NCI-H2029 (cell line): Measurements from ENCODE around the gene CACNA2D3.

ENCODE experiments used
- DNase-seq: peaks from one replicate; lab custom pipeline; 2025; lab: John Stamatoyannopoulos, UW

CACNA2D3 gene

DNA sequence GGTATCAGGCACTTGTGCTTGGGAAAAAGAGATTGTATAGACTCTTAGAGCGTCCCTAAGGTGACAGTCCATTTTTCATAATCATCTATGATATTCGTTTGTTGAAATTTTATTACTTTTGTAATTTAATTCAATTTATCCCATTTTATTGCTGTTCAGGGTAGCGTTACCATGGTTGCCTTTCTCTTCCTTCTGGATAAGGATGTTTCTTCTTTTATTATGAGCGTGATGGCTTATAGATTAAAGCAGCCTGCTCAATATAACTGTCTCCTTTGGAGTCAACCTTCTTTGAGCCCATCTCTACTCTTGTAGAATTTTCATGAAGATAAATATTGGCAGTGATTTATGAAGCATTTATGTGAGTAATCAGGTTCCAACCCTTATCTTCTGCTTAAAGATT, 623.5 kb downstream of the CACNA2D3 start:
- DNase-seq, result no peak

DNA sequence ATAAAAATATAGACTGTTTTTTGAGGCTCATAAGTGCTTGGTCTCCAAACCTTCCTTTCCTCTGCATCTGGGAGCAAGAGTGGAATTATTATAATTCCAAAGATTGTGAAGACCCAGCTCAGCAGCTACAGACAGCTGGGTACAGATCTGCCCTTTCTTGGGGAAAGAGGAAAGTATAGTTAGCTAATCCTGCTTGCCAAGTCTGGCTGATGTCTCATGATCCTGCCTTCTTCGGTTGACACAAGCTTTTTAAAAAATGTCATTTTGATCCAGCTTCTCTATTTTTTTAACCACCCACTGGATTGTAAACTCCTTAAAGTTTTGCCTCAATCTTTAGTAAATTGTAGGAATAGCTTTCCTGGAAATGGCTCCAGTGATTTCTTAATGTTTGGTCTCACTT, 624.4 kb downstream of the CACNA2D3 start:
- DNase-seq, result no peak

DNA sequence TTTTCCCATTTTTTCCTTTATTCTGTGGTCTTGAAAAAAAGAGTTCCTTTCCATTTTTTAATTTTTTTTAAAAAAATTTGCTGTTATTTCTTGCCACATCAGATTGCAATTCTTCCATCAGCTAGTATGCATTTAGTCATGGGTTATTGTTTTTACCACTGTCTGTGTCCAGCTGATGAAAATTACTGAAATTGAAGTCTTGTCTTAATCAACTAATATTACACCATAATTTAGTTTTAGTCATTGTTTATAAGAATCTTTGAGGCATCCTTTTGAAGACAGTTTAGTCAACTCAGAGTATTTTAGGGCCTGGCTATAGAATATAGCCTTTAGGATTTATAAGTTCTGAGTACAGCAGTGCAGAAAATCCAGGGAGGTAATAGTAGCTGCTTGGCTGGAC, 633.4 kb downstream of the CACNA2D3 start:
- no peak for DNase-seq

DNA sequence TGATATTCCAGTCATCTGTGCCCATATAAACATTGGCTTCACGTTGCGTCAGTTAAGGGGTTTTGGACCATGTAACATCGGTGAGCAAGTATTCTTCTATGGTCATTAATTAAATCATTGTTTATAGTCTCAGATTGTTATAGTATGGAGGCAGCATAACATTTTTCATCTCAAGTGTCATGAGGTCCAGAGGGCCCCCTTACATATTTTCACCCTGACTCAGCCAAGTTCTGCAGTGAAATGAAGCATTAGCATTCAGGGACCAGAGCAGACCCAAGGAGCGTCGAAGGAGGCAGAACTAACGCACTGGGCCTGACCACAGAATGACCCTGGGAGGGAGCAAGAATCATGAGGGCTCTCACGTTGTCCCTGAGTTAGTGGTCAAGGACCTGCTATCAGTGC, 634.0 kb downstream of the CACNA2D3 start:
- no peak for DNase-seq

DNA sequence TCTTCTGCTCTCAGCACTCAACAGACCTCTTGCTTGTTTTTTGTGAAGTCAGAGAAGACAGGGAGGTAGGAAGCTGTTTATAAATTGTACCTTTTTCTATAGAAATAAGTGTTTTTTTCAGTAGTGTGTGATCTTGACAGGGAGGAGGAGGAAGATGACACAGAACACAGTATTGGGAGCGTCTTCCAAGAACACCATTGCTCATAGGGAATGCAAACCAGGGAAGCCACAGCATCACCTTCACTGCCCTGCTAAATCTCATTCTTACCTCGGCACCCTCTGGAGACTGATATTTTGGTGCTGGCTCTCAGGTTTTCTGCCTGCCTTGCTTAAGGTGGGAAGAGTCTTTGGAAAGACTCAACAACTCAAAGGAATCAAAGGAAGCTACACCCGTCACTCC, 636.1 kb downstream of the CACNA2D3 start:
- DNase-seq, result no peak

DNA sequence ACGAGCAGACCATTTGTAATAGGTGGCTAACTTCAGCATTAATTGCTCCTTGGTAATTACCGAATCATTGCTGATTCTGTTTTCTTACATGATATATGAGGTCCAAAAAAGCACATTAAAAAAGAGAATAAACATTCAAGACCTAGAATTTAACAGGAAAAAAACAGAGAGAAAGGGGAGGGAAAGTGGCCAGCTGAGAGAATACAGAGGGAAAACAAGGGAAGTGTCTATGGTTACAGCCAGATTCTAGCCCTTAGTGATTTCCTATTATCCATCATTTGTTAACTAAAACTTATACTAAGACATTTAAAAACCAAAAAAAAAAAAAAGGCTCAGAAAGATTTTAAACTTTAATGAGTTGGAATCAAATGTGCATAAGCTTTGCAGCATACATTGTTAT, 636.8 kb downstream of the CACNA2D3 start:
- DNase-seq, result no peak

DNA sequence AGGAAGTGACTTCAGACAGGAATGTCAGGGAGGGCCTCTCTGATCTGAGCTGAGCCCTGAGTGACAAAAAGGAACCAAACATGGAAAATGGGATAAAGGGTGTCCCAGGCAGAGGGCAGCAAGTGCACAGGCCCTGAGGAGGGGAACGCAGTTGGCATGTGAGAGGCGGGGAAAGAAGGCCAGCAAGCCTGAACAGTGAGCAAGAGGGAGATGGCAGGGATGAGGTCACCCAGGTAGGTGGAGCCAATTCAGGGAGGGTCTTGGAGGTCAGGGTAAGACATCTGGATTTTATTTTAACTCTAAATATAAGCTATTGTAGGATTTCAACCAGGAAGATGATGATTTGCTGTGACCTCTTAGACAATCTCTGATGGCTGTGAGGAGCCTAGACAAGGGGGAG, 637.8 kb downstream of the CACNA2D3 start:
- DNase-seq, result no peak

DNA sequence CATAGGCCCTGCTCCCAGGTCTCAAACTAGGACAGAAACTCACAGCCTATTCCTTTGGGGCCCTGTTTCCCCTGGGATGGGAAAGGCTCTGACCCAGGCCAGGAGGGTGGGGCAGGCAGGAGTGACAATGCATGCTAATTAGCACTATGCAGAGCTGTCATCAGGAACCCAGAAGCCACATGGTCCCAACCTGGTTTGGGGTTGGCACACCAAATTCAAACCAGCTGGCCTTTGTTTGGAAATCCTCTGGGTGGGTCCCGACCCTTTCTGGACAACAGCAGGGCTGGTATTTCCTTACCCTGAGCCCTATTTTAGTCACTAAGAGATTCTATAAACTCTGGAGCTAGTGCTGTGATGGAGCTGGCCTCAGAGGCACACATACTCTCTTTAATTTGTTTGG, 639.3 kb downstream of the CACNA2D3 start:
- DNase-seq, result no peak

DNA sequence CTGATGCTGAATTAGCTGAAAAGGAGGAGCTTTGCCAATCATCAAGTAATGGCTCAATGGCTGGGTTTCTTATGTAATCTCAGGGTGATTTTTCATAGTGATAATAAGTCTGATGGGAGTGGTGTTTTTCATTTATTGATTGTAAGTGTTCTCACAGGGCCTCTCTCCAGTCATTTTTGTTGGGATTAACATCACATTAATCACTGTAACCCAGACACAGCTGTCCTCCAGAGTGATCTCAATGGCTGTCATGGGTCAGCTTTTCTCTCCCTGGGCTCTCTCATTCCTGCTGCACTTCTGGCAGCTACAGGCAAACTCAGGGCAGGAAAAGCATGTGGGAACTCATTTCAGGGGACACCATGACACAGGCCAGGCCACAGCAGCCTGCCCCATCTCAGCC, 642.6 kb downstream of the CACNA2D3 start:
- DNase-seq, result no peak

DNA sequence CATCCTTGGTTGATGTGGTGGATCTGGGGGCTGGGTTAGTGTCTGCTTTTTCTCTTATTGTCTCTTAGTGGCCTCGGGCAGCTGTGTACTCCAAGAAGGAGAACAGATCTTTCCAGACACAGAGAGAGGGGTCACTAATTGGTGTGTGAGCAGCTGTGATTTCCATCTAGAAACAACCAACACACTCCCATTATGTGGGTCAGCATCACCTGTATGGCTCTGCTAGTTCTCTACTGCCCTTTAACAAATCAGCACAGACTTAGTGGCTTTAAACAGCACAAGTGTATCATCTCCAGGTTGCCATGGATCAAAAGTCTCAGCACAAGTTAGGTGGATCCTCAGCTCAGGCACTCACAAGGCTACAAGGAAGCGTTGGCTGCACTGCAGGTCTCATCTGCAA, 648.7 kb downstream of the CACNA2D3 start:
- DNase-seq, result no peak

DNA sequence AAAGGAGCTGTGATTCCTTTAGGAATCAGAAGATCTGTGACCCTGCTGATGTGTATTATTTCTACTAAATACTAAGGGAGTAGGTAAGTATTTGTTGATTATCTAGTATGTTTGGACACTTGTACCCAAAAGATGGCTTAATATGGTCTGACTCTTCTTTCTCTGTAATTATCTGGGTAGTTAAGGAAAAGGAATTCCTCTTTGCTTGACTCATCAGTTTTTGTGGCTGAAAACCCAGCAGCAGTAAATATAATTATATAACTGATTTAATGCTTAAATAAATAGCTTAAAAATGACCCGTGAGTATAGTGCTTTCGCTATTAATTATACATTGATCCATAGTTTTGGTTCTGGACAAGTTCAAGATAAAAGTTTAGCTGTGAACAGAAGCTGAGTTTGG, 649.7 kb downstream of the CACNA2D3 start:
- no peak for DNase-seq

DNA sequence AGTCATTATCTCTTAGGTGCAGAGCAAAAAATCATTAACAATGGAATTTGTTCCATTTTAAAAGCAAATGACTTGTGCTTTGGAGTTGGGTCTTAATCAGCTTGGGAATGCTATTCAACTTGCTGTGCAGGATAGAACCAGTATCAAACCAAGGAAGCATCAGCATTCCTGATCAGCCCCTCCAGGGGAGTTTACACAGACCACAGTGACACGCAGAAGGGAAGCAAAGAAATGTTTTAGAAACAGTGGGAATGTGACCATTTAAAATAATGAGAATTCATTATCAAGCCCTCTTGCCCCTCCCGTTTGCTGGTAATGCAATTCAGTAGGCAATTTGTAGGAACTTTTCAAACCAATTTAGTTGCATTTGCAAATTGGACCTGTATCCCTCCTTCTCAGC, 650.4 kb downstream of the CACNA2D3 start:
- DNase-seq, result no peak

DNA sequence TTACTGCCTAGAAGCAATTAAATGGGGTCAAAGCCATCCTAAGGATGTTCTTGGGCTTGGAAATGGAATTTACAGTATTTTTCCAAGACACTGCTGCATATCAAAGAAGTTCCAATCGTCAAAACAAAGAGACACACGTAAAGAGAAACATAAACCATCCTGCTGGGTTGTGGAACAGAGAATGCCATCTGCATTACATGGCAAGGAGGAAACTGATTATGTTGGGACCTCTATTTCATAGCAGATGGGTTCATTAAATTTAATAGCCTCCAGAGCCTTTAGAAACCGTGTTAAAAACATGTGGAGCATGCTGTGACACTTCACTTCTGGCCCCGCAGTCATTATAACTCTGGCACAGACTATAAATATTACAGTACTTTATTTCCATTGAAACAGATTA, 650.9 kb downstream of the CACNA2D3 start:
- no peak for DNase-seq

DNA sequence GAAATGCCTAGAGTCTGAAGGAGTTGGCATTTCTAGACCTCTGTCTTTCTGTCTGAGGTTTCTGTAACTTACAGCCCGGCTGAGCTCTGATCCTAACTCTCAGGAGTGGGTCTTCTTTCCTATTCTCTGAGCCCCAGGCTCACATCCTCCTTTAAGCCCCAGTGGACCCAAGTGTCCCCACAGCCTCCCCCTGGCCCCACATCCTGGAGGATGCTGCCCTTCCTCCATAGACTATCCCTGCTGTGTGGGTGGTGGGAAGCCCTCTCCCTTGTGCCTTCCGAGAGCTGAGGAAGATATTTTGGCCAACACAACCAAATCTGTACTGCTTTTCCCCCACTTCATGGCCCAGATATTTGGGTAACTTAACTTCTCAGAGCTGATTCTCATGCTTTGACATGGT, 654.2 kb downstream of the CACNA2D3 start:
- no peak for DNase-seq

DNA sequence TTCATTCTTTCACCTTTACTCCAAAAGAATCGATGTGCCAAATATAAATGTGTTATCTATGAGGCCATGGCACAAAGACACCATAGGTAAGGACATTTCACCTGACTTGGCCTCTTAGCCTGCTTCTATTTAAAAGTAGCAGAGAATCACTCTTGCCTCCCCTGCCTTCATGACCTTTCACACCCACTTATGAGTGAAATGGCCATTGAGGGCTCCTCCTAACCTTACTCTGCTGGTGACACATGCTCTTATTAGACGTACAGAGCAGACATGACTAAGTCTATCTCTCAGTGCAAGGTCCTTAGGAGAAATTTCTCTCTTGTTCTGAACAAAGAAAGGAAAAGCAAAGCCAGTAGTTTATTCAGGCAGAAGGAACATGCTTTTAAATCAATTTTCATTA, 654.8 kb downstream of the CACNA2D3 start:
- DNase-seq, result no peak

DNA sequence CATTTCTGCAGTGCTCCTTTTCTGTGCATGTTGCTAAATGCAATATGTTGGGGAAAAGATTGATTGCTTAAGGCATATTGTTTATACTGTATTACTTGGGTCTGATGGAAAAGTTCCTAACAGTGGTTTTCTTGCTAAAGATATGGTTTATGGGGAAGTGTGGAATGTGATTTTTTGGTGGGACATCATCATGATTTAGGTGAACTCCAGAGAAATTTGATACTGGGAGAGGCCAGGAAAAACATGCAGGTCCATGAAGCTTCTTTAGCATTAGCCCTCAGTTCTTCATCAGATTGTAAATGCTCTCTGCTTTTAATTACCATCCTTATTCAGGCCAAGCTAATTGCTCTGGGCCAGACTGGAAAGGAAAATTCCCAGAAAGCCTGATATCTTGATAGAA, 658.0 kb downstream of the CACNA2D3 start:
- no peak for DNase-seq

DNA sequence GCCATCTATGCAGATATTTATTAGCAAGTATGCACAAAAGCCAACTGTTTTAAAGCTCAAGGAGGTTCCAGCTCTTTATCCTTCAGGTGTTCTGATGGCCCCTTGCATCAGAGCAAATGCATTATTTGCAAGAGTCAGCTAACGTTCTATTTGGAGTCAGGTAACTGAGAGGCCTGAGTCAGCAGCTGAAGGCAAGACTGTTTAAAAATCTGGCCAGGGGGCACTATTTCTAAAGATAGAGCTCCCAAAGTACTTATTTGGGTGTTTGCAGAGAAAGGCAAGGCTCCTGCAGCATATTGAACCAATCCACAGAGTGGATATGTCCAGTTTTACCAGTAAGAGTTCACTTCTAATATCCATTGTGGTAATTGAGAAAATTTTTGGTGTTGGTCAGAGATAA, 659.4 kb downstream of the CACNA2D3 start:
- no peak for DNase-seq

DNA sequence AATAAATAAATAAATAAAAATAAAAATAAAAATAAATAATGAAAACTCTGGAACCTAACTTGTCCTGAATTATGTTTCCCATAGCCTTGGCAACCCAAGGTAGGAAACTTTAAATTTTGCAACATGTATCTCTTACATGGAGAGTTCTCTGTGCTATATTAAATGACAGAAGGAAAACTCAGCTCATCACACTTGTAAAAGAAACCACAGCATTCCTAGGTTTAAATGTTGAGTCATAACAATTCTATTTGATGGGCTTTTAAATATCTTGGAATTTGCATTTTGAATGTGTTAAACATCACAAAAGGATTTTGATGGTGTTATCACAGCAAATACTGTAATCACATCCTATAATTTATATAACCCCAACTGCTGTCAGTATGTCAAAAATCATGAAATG, 661.3 kb downstream of the CACNA2D3 start:
- no peak for DNase-seq

DNA sequence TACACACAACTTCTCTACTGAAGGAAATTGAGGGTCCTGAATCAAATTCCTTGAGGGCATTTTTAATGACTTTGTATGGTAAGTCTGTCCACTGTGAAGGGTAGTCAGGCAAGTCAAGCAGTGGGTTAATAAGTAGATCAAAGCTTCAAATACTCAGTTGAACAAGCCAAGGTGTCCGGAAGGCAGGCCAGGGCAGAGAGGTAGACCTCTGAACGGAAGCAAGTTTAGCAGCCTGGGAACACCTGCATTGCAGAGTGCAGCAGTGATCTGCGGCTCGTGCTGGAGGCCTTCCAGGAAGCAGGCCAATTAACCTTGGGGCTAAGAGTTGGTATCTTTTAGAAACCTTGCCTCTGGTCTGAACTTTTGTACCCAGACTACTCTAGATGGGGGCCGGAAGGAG, 661.7 kb downstream of the CACNA2D3 start:
- no peak for DNase-seq

DNA sequence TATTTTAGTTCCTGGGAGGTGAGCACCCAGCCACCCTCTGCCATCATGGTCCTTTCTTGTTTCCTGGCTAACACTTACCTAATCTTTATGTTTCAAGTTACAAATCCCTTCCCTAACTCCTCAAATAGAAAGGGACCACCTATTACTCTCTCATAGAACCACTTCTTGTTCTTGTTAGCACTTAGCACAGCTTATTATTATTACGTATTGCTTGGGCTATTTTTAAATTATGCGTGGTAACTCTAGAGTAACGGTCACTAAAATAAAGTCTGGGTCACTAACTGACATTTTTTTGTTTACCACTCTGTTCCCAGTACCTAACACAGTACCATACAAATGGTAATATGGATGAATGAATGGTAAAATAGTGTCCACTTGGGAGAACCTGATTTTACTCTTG, 663.6 kb downstream of the CACNA2D3 start:
- DNase-seq, result no peak

DNA sequence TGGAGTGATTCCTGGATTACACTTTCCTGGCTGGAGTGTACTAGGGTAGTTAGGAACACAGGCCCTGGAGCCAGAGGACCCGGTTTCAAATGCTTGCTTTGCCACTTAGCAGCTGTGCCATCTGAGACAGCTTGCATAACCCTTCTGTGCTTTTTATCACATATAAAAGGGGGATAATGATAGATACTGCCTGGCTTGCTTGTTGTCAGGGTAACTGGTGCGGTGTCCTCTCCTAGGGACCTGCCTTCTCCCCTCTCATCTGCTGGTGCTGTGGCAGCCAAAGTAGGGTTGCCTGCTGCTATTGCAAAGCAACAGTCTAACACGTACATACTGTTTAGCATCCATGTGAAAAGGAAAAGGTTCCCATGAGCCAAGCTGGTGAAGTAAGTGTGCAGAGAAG, 667.7 kb downstream of the CACNA2D3 start:
- DNase-seq, result no peak

DNA sequence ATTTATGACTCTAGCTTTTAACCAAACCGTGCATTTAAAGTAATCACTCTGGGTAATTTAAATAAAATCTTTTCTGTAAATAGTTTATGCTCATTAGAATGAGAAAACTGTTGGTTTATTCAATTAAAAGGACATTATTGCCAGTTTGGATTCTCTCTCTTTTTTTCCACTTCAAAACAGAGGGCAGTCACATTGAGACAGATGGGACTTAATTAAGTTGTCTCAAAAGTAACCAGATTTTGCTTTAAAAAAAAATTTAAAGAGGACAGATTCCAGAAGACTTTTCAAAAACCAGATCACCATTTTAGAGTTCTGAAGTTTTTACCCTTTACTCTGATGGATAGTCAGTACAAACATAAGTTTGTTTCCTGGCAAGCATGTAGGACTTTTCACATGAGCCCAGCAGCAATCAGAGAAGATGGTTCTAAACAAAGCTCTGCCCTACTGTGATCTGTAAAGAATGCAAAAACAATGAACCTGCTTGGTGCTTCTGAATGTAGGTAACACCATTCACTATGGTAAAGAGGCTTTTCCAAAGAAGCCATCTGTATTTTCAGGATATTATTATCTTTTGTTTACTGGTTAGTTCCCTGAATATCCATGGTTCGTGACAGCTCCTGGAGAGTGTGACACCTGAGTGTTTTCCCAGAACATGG, 669.3 kb downstream of the CACNA2D3 start:
- no peak for DNase-seq

DNA sequence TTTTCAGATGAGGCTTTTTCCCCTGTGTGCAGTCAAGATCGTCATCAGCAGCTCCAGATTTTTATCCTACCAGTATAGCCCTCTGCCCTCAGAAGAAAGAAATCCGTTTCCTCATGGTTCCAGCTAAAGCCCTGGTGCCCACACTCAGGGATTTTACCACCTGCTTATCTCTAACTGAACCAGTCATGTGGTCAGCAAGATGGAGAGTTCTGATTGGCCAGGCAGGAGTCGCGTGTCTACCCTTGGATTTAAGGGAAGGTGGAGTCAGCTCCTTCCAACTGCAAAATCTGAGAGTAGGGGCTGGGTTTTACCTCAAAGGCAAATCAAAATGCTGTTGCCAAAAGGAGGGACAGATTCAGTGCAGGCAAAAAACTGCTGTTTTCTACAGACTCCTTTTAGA, 670.2 kb downstream of the CACNA2D3 start:
- no peak for DNase-seq

DNA sequence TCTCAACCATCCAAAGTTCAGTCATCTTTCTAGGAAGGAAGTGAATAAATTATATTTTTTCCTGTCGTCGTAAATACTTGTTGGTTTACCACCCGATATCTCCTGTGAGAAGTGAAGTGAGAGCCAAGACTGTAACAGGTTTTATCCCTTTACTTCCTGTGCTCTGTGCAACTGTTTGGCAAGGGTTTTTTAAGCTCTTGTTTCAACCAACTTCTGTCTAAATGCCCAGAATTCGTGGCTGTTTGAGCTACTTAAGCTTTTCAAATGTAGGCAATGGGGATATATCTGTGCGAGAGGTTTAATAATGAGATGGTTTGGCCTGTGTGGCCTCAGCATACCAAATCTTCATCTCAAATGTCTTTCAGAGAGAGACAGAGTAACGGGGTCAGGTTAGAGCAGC, 670.8 kb downstream of the CACNA2D3 start:
- no peak for DNase-seq

DNA sequence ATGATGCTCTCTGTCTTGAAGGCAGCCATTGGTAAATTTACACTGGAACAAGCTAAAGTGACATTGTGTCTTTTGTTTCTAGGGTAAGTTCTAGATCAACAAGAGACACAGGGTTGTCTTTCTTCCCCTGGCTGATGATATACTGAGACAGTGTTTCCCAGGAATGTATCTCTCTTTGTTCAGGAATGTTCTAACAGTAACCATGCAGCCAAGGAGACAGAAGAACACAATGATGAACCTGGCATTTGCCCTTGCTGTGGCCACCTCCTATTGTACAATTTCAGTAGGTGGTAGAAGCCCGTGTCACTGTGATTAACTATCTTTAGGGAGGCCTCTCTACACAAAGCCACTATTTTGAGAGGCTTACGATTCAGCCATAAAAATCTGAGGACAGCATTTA, 674.8 kb downstream of the CACNA2D3 start:
- no peak for DNase-seq
